OCI-LY1 (cell line): ENCODE data around the gene DNAJB8.

Source experiments
- EZH2 ChIP-seq: fragments of 200-600 bp; sonication (generic), shearing (Covaris generic); IDR thresholded peaks from 2 replicates; pipeline ENCODE4 v1.8.0; 2017; ENCODE audit warnings: borderline replicate concordance, mixed run types, mild to moderate bottlenecking, antibody characterized with exemption, low read length, moderate library complexity, mixed read lengths
- TF ChIP-seq, protein P1 (sequence below): fragments of 200-600 bp; sonication (generic), shearing (Covaris generic); IDR thresholded peaks from 2 replicates; pipeline ENCODE4 v1.5.1; 2017; ENCODE audit warnings: mild to moderate bottlenecking, antibody characterized with exemption, low read length, moderate library complexity, mixed read lengths

DNA sequence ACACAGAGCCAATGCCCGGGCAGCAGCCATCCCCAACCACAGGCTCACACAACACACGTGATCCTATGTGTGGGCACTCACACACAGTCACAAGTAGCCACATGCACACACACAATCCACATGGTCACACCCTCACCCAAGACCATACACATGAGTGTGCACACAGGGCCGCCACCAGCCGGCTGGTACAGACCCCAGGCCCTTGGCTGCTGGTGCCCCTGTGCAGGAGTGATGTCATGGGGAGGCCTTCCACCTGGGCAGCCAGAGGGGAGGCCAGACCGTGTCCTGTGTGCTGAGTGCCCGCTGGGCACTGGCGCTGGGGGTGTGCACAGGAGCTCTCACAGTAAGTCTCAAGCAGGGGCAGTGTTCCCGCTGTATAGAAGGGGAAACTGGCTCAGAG is 36.9 kb downstream of the DNAJB8 start:
- TF ChIP-seq, protein P1, sequence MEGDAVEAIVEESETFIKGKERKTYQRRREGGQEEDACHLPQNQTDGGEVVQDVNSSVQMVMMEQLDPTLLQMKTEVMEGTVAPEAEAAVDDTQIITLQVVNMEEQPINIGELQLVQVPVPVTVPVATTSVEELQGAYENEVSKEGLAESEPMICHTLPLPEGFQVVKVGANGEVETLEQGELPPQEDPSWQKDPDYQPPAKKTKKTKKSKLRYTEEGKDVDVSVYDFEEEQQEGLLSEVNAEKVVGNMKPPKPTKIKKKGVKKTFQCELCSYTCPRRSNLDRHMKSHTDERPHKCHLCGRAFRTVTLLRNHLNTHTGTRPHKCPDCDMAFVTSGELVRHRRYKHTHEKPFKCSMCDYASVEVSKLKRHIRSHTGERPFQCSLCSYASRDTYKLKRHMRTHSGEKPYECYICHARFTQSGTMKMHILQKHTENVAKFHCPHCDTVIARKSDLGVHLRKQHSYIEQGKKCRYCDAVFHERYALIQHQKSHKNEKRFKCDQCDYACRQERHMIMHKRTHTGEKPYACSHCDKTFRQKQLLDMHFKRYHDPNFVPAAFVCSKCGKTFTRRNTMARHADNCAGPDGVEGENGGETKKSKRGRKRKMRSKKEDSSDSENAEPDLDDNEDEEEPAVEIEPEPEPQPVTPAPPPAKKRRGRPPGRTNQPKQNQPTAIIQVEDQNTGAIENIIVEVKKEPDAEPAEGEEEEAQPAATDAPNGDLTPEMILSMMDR, result no peak
- no peak for TF ChIP-seq EZH2
